EH (cell line): ENCODE results near the gene SAMSN1.

ENCODE experiments used
- DNase-seq: peaks from one replicate; pipeline ENCODE4 v3.0.0-alpha.2; 2015; ENCODE audit warnings: low read depth

SAMSN1 gene

DNA sequence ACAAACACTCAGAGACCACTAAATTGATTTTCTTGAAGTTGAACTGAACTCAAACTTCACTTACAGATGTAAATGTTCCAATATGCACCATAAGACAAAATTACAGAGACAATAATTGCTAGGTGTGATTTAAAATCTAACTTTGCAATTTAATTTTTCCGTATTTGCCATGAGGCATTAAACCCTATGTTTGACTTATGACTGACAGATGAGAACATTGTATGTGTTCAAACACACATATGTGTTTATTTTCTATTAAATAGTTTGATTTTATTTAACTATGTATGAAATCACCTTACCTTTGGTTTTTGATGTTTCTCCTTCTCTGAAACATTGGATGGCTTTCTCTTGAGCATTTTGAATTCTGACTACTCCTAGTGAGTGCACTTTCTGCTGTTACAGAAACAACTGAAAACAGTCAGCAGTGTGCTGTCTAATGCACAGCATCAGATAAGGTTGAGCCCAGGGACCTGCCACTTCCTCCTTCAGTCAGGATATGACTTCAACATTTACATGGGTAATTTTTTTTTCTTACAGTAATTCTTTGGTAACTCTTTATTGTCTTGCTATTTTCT is at the start of gene SAMSN1:
Gene SAMSN1, minus strand, starts transcription at position 410 of the 575 bp plus-strand sequence. Its CDS starts 54 bp downstream, at position 356.
- DNase-seq: no peak

DNA sequence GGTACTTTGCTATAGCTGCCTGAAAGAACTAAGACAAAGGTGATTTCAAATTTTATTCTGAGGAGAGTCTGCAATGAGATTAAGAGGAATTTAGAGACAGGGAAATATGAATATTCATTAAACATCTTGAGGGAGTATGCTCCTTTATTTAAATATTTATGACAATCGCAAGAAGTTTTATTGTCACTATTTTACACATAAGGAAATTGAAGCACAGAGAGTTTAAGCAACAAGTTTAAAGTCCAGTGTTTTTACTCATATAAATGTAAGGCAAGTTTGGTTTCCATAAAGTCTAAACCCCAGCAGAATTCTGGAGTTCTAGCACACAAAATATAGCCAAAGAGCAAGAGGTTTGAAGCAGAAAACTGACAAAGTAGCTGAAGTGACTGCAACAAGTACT is 49.3 kb upstream of the SAMSN1 start:
- no peak for DNase-seq

DNA sequence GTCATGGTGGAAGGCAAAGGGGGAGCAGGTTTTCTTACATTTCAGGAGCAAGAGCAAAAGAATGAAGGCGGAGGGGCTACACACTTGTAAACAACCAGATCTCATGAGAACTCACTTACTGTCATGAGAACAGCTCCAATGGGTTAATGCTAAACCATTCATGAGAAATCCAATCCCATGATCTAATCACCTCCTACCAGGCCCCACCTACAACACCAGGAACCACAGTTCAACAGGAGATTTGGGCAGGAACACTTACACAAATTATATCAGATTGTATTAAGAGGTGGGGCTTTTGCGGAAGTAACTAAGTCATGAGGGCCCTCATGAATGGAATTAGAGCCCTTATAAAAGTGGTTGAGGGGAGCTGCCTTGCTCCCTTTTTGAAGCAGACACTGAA is 48.9 kb upstream of the SAMSN1 start:
- no peak for DNase-seq

DNA sequence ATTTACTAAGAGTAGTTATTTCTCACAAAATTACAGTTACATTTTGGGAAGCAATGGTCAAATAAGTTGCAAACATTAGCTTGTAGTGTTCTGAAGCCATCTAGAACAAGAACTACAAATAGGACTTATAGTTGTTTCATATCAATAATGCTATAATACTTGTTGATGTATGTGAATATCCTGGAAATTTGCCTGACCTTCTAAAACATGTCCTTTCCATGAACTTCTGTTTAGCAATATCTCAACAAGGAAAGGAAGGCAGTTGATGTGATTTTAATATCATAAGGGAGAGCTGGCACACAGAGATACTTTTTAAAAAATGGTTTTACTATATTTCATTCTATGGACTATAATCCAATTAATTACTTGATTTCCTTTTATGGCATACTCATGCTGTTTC is 47.1 kb upstream of the SAMSN1 start:
- DNase-seq: no peak

DNA sequence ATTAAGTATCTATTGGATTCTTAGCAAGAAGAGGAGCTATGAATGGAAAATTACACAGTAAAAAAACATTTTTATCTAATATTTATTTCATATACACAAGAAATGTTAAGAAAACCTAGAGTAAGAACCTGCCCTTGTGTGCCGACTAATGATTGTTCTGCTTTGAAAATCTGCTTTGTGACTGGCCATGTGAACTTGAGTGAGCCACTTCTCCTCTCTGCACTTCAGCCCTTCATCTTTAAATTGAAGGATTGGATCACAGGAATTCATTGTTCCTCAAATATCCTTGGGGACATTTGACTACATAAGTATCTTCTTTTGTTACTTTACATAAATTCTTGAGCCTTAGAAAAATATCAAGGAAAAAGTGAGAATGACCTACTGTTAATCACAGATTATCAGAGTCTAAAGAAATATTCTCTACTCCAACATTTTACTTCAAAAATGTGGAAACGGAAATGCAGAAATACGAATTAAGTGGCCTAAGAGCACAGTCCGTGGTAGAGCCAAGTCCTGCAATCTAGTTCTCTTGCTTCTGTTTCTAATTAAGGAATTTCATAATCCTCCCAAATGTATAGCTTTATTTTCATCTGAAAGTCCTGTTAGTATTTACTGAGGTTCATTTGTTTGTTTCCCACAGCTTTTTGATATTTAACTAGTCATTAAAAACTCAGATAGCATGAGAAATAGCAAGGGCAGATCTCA is 46.3 kb upstream of the SAMSN1 start:
- DNase-seq: no peak

DNA sequence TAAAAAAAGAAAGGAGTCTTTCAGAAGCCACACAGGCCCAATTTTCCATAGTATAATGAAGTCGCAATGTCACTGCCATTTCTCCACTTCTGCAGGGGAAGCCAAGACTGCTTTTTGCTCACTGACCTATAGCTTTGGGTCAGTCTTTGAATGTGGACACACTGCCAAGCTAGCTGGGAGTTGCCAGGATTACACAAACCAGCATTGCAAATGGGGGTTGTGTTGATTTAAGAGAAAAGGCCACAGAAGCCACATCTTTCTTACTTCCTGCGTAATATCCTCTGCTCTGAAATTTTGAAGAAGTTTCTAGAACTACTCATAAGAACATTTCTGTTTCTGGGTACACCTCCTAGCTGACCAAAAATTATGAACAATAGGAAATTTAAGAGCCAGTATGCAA is 45.8 kb upstream of the SAMSN1 start:
- no peak for DNase-seq

DNA sequence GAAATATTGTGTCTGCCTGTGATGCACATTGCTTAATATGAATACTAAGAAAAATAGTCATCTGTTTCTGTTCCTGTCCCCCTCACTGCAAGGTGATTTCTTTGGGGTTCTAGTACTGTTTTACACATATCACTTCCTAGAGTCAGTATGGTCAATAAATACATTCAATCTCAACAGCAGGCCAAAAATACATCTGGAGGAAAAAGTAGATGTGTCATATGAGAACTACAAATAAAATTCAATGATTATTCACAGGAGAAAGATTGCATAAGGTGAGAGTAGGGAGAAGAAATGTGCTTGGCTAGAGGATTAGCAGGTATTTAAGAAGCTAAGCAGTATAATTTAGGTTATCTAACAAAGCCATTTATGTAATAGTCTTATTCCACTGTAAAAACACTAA is 45.3 kb upstream of the SAMSN1 start:
- DNase-seq: no peak

DNA sequence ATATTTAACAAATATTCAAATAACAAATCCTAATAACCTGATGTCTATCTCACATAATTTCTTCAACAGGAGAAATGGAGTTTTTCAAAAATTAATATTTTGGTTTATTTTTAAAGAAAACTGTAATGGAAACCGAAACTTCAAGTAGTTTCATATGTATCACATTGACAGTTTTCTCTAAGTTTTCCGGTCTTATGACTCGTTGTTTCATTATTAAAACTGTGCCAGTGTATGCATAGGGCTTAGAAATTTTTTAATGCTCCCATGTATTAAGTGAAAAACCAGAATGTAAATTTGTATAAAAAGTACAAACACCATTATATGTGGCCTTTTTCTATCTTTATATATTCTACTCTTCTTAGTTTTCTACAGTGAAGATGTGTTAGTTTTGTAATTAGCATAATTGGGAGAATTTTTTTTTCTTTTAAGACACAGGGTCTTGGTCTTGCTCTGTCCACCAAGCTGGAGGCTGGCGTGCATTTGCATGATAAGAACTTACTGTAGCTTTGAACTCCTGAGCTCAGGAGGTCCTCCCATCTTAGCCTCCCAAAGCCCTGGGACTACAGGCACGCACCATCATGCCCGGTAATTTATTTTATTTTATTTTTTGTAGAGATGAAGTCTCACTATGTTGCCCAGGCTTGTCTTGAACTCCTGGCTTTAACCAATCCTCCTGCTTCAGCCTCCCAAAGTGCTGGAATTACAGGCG is 43.9 kb upstream of the SAMSN1 start:
- no peak for DNase-seq

DNA sequence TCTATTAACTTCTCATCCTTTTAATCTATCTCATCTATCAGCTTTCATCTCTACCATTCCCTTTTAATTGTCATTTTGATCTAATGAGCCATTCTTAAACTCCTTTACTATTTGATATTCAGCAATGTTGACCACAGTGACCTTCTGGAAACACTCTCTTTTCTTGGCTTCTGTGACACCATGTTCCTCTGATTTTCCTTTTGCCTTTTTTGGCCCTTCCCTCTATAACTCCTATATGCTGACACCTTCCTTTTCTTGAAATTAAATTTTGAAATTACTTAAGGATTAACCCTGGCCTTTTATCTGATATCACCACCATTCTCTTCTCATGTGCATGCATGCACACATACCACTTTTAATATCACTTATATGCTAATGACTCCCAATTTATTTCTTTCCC is 41.2 kb upstream of the SAMSN1 start:
- no peak for DNase-seq

DNA sequence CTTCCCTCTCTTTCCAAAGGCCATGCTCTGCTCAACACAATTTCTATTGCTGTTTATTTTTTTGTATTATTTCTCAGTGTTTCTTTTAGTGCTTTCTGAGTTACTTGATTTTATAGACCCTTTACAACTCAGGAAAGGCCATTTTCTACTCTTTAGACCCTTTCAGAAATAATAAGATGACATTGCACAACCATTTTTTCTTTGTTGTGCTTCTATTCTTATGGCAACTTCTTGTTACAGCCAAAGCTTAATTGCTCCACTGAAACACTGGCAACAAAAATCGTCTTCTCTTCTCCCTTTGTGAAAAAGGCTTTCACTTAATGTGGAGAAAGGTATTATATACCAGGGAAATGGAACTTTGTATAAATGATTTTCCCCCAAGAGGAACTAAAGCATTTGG is 39.0 kb upstream of the SAMSN1 start:
- DNase-seq: no peak

DNA sequence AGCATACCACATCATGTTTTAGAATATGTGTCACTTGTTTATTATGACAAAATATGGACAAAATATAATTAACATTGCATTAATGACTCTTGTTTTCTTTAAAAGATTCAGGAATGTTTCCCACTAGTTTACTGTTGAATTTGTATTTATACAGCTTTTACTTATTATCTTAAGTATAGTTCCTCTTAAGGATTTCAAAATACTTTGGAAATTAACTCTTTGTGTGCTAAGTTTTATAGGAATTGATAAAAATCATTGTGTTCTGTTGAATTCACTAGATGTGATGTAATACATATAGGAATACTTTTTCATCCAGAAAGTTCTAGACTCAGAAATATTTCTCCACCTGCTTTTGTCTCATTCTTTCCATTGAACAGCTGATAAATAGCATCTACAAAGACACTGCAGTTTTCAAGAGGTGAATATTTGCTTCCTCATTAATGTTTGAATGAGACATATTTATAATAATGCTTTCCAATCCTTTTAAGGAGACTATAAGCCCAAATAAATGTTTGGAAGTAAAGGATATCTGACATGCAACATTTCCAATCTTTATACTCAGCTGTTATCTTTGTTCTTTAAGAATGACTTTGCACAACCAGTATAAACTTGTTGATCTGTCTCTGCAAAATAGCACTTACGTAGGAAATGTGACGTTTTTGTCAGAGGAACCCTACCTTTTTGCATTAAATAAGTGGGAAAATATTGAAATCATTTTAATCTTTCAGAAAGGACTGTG is 38.4 kb upstream of the SAMSN1 start:
- DNase-seq: no peak

DNA sequence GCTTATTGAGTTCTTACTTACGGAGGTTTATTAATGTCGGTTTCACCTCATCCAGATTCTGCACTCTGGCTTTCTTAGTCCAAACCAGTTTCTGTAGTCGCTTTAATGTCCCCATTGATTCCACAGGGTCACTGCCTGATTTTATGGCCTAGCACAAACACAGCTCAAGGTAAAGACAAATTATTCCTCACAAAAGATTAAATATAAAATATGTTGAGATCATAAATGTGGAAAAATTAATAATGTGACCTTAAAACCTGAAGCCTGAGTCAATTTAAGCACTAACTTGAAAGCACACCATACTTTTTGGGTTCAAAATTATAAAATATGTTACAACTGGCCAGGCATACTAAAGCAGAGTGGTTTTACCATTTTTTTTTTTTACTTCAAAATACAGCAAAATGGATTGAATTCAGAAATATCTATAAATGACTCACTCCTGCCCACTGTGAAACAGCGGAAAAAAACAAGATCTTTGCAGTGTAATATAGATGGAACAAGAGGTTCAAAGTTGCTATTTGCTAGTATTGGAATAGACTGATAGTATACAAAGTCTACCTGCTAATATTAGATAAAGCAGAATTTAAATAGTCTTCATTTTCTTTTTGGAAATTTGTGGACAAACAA is 37.6 kb upstream of the SAMSN1 start:
- DNase-seq: no peak

DNA sequence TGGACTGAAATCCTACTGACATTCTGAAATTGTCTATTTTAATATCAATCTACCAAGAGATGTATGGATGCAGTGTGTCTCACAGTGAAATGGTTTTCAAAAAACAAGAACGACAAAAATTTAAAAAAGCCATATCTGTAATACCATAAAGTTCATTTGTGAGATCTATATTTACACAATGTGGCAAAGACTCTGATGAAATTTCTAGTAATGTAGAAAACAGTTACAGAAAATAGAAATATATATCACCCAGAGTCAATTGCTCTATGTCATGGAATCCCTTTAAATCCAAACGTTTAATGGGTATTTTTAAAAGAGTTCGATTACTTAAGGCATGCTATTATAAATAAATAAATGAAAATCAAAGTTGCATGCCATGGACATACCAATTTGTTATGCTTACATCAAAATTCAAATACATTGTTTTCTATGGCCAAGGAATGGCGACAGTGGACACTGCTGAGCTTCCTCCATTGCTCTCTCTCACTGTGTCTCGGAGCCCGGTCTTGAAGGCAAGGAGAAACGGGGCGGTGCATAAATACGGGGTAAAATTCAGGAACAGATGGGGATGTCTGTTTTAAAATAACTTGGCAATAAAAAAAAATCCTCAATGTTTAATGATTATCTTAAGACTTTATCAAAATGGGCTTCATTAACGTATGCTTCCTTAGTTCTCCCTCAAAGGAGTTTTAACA is 37.0 kb upstream of the SAMSN1 start:
- DNase-seq: no peak

DNA sequence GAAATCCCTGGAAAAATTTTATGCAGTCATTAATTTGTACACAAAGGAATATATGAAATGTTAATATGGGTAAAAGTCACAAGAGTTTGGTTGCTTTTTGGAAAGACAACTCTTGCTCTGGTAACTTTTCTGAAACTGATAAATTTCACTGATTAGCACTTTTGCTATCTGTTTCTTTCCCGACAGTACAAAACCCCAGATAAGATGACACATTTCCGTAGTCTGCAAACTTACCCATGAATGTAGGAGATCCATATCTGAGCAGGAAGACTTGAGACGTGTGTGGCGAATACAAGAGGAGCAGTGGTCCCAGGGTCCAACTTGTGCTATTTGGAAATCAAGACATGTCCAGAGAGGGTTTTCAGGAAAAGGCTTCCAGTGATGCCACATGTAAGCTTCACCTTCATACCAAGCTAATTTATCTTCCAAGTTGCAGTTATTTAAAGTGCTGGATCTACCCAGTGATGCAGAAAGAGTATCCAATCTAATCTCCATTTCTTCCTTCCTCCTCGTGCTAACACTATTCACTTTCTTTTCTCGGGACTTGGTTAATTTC is 35.9 kb upstream of the SAMSN1 start:
- DNase-seq: no peak

DNA sequence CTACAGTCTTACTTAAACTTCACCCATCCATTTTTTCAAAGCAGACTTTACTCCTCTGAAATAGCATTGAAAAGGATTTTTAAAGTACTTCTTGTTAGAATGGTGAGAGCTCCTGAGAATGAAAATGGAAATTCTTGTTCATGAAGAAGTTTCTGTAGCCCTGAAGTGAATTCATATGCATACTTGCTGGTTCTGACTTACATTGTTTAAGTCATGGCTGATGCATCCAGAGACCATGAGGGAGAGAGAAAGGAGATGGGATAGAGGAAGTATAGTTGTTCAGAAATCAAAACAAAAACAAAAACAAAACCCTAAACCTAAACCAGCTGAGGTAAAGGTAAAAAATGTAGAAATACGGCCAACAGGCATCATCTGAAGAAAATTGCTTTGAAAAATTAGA is 27.1 kb upstream of the SAMSN1 start:
- no peak for DNase-seq

DNA sequence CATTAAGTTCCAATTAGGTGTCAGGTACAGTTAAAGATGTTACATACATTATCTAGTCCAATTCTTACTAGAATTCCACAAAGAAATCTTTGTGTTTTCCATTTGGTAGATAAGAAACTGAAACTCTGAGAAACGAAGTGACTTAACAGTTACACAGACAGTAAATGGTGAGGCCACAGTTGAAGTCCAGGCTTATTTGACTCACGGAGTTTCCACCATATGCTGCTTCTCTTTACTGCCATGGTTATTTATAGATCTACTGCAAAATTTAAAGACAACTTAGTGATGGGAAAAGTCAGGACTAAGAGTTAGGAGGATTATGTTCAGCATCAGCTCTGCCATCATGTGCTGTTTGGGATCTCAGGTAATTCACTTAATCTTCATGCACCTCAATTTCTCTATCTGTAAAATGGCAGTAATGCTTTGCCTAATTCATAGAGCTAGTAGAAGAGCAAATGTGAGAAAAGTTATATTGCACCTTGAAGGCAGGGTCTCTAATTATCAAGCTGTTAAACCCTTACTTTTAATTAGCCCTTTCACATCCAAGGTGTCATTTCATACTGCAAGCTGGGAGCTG is 26.2 kb upstream of the SAMSN1 start:
- no peak for DNase-seq

DNA sequence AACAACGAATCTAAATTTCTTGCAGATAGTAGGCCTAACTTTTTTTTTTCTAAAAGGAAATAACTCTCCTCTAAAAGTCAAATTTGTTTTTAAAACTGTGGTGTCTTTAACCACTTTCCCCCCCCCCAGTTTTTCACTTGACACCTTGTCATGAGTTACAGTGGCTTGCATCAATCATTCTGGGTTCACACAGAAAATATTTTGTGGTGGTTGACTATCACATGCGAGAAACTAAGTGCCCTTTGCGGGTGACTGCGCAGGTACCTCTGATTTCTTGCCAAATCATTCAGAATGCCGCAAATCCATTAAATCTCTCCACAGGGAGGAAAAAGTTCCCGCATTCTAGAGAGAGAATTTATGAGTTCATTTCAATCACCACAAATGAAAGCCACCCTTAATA is 23.8 kb upstream of the SAMSN1 start:
- DNase-seq: no peak

DNA sequence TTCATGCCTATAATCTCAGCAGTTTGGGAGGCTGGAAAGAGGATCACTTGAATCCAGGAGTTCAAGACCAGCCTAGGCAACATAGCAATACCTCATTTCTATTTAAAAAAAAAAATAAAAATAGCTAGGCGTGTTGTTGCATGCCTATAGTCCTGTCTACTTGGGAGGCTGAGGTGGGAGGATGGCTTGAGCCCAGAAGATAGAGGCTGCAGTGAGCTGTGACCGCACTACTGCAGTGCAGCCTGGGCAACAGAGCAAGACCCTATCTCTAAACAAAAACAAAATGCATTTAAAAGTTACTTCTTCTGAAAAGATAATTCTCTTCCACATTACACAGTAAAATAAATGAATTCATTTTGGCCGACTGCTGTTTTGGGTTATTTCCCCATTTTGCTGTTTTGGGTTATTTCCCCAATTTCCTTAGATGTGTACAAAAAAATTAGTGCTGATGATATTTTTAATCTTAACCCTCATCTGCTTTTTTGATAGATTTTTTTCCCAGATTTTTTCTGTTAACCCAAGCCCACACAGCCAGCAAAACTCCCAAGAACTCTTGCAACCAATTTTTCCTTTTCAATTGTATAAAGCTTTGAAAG is 23.0 kb upstream of the SAMSN1 start:
- no peak for DNase-seq

DNA sequence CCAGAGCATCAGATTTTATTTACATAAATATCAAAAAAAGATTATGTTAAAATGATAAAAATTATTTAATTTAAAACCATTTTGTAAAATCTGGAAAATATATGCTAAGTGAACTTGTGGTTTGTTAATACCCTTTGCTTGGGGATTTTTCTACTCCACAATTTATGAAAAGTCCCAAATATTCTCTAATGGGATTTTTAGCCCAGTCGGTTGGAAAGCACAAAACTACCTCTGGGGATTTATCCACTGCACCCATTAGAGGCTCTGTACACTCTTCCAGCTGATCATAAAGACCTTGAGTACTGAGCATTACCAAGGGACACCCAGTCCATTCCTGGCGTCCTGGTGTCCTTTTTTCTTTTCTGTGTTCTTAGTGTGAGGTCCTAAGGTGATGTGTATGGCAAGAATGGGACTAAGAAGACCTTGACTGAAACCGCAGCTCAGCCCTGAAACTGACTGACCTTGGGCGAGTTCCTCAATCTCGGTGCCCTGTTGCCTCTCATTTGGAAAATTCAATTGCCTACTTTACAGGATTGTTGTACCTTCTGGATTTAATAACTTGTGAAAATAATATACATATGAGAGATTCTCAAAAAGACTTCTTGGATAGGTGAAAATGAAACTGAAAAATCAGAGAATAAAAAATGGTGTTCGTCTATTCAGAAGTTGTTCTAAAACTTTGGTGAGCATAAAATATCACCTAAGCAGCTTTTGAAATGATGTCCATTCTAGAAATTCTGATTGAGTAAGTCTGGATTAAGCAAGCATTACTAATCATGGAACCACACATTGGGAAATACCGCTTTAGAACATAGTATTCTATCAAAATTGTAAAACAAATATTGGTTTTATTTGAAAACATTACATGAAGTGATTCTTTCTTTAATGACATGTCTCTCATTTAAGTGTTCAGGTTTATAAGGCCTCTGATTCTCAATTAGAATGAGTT is 21.5 kb upstream of the SAMSN1 start:
- no peak for DNase-seq

DNA sequence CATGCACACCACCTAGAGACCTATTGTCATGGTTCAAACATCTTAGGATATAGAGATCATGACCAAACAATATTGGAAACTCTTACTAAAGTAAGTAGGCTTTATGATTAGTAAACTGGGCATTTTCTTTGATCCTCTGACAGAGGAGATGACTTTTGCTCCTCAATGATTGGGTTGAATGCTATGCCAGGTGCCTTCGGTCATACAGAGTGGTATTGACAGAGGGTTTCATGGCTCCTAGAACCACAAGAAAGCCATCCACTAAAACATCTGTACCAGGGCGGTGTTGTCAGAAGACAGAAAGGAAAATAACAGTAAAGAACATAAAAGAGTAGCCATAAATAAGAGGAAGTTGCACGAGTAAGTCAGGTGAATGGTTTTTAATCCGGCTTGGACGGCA is 20.8 kb upstream of the SAMSN1 start:
- DNase-seq: no peak
